ENCODE measurements around the gene SGF29.
"Not testable (repeated sequence)": the region's sequence is repeated elsewhere in the genome, so short reads cannot be mapped to it uniquely, and the experiment has no call there.

Gene SGF29

DNA sequence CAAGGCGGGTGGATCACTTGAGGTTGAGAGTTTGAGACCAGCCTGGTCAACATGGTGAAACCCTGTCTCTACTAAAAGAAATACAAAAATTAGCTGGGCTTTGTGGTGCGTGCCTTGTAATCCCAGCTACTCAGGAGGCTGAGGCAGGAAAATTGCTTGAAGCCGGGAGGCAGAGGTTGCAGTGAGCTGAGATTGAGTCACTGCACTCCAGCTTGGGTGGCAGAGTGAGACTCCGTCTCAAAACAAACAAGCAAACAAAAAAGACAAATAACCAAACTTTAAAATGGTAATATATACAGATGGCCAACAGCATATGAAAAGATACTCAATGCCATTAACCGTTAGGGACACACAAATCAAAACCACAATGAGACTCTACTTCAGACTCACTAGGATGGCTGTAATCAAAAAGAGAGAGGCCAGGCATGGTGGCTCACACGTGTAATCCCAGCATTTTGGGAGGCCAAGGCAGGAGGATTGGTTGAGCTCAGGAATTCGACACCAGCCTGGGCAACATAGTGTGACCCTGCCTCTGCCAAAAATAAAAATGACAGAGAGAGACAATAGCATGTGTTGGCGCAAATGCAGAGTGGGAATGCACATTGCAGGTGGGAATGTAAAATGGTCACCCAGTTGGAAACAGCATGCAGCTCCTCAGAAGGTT is 21.9 kb downstream of the SGF29 start:
- no peak overlapping the region for H3K4me3 ChIP-seq (ENCODE audit: low read length)
- H3K9me3 ChIP-seq (ENCODE audit: control insufficient read depth, low read length), result no peaks in the 10 kb centered on the region
- no peaks in the 10 kb centered on the region for H3K36me3 ChIP-seq (ENCODE audit: control insufficient read depth, insufficient read depth, low read length)
- no peaks in the 10 kb centered on the region for H3K4me1 ChIP-seq (ENCODE audit: control insufficient read depth, insufficient read depth, low read length)
- H3K9ac ChIP-seq (ENCODE audit: low read length), result no peak overlapping the region
- H3K27me3 ChIP-seq (ENCODE audit: control insufficient read depth, insufficient read depth, low read length), result no peaks in the 10 kb centered on the region

DNA sequence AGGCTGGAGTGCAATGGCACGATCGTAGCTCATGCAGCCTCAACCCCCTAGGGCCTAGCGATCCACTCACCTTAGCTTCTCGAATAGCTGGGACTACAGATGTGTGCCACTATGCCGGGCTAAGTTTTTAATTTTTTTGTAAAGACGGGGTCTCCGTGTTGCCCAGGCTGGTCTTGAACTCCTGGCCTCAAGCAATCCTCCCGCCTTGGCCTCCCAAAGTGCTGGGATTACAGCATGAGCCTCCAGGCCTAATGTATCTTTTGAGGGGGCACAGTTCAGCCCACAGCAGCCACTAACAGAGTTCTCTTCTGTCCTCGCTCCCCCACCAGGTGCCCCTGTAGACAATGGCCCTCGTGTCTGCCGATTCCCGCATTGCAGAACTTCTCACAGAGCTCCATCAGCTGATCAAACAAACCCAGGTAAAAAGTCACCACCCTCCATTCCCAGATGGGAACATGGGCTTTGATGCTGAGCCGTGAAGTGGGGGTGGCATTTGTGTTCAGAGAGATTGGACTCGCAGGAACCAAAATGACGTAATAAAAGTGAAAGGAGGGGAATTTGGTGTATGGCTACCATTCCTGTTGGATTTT is 27.1 kb downstream of the SGF29 start:
- H3K36me3 ChIP-seq (ENCODE audit: control insufficient read depth, insufficient read depth, low read length), result no peaks in the 10 kb centered on the region
- H3K27me3 ChIP-seq (ENCODE audit: control insufficient read depth, insufficient read depth, low read length), result no peaks in the 10 kb centered on the region
- no peak overlapping the region for H3K4me3 ChIP-seq (ENCODE audit: low read length)

DNA sequence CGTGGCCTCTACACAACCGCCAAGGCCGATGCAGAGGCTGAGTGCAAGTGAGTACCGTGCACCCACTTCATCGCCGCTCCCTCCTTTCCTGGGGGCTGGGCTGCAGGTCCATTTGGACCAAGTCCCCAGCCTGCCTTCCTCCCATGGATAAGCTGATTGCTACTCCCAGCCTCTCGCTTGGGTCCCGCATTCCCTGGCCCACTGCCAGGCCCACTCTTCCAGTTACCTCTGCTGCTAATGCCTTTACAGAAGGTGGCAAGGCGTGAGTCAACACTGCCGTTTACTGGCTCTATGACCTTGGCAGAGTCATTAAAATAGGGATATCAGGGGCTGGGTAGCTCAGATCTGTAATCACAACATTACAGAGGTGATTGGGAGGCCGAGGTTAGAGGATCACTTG is 32.0 kb downstream of the SGF29 start:
- Histone ChIP-seq H3K4me3 (ENCODE audit: low read length) (no peak overlapping the region), H3K36me3 (ENCODE audit: control insufficient read depth, insufficient read depth, low read length) (no peaks in the 10 kb centered on the region), H3K9ac (ENCODE audit: low read length) (no peak overlapping the region), H3K4me1 (ENCODE audit: control insufficient read depth, insufficient read depth, low read length) (no peaks in the 10 kb centered on the region), H3K9me3 (ENCODE audit: control insufficient read depth, low read length) (no peaks in the 10 kb centered on the region), H3K27me3 (ENCODE audit: control insufficient read depth, insufficient read depth, low read length) (no peaks in the 10 kb centered on the region)

More for the DNA sequence above, 27.1 kb downstream of the SGF29 start:
- no peaks in the 10 kb centered on the region for H3K4me1 ChIP-seq (ENCODE audit: control insufficient read depth, insufficient read depth, low read length)
- H3K9ac ChIP-seq (ENCODE audit: low read length), result no peak overlapping the region
- no peaks in the 10 kb centered on the region for H3K9me3 ChIP-seq (ENCODE audit: control insufficient read depth, low read length)

- no peaks in the 10 kb centered on the region for H3K27me3 ChIP-seq (ENCODE audit: control insufficient read depth, insufficient read depth, low read length)
- no peak overlapping the region for H3K4me3 ChIP-seq (ENCODE audit: low read length)
- no peaks in the 10 kb centered on the region for H3K36me3 ChIP-seq (ENCODE audit: control insufficient read depth, insufficient read depth, low read length)
- H3K9ac ChIP-seq (ENCODE audit: low read length), result no peak overlapping the region
- H3K9me3 ChIP-seq (ENCODE audit: control insufficient read depth, low read length), result no peaks in the 10 kb centered on the region
- no peaks in the 10 kb centered on the region for H3K4me1 ChIP-seq (ENCODE audit: control insufficient read depth, insufficient read depth, low read length)
These were observed 32.7 kb downstream of the SGF29 start for GRCh38 chr16:28586466-28586865.

DNA sequence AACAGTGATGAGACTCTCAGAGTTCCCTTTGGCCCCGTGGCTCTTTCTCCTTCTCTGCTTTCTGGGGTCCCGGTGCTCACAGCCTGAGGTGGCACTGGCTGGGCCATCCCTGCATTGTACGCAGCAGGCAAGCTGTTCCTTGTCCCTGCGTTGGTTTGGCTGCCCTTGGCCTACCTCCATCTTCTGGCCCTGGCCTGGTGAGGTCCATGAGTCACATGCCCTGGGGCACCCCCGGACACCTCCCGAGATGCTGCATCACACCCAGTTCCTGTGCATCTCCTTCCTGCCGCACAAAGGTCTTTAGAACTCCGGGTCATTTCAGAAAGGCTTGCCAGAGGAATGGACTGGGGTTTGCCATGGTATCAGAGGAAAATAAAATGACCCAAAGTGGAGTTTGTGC is 33.7 kb downstream of the SGF29 start:
- no peak overlapping the region for H3K9ac ChIP-seq (ENCODE audit: low read length)
- H3K4me3 ChIP-seq (ENCODE audit: low read length), result no peak overlapping the region
- no peaks in the 10 kb centered on the region for H3K4me1 ChIP-seq (ENCODE audit: control insufficient read depth, insufficient read depth, low read length)
- H3K36me3 ChIP-seq (ENCODE audit: control insufficient read depth, insufficient read depth, low read length), result no peaks in the 10 kb centered on the region
- H3K9me3 ChIP-seq (ENCODE audit: control insufficient read depth, low read length), result no peaks in the 10 kb centered on the region
- no peaks in the 10 kb centered on the region for H3K27me3 ChIP-seq (ENCODE audit: control insufficient read depth, insufficient read depth, low read length)

DNA sequence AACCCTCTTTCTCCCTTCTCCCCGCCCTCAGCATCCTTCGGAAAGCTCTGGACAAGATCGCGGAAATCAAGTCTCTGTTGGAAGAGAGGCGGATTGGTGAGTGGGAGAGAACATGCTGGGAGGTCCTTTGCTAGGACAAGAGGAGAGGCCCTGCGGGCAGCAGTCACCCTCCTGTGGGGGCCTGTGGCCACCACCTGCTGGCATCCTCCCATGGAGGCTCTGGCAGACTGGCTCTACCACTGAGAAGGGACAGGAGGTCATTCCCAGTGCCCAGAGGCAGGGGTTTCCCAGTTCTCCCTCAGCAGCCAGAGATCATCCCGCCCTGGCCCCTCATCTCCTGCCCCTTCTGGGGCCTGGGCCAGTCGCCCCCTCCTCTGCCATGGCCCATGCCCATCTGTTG is 35.3 kb downstream of the SGF29 start:
- Histone ChIP-seq H3K9ac (ENCODE audit: low read length) (no peak overlapping the region), H3K9me3 (ENCODE audit: control insufficient read depth, low read length) (no peaks in the 10 kb centered on the region), H3K27me3 (ENCODE audit: control insufficient read depth, insufficient read depth, low read length) (no peaks in the 10 kb centered on the region), H3K4me3 (ENCODE audit: low read length) (no peak overlapping the region), H3K4me1 (ENCODE audit: control insufficient read depth, insufficient read depth, low read length) (no peaks in the 10 kb centered on the region), H3K36me3 (ENCODE audit: control insufficient read depth, insufficient read depth, low read length) (no peaks in the 10 kb centered on the region)

- Histone ChIP-seq H3K9me3 (ENCODE audit: control insufficient read depth, low read length) (no peaks in the 10 kb centered on the region), H3K36me3 (ENCODE audit: control insufficient read depth, insufficient read depth, low read length) (no peaks in the 10 kb centered on the region), H3K4me1 (ENCODE audit: control insufficient read depth, insufficient read depth, low read length) (no peaks in the 10 kb centered on the region), H3K4me3 (ENCODE audit: low read length) (no peak overlapping the region), H3K9ac (ENCODE audit: low read length) (no peak overlapping the region), H3K27me3 (ENCODE audit: control insufficient read depth, insufficient read depth, low read length) (no peaks in the 10 kb centered on the region)
These were observed 36.2 kb downstream of the SGF29 start for GRCh38 chr16:28589930-28590329.

- Histone ChIP-seq H3K9ac (ENCODE audit: low read length) (no peak overlapping the region), H3K4me1 (ENCODE audit: control insufficient read depth, insufficient read depth, low read length) (no peaks in the 10 kb centered on the region), H3K27me3 (ENCODE audit: control insufficient read depth, insufficient read depth, low read length) (no peaks in the 10 kb centered on the region), H3K4me3 (ENCODE audit: low read length) (no peak overlapping the region), H3K9me3 (ENCODE audit: control insufficient read depth, low read length) (no peaks in the 10 kb centered on the region), H3K36me3 (ENCODE audit: control insufficient read depth, insufficient read depth, low read length) (no peaks in the 10 kb centered on the region)
These were observed 36.9 kb downstream of the SGF29 start for GRCh38 chr16:28590384-28591340.

DNA sequence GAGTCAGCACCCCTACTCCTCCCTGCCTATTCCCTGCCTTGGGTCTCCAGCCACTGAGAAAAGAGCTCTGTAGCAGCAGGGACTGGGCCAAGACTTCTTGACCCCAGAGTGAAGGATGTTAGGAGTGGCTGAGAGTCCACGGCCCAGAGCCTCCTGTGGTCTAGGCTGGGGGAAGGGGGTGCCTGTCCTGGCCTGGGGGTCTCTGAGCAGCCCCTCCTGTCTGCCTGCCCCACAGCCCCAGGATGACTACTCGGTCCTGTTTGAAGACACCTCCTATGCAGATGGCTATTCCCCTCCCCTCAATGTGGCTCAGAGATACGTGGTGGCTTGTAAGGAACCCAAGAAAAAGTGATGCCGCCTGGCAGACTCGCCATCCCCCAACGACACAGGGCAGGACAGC is 37.6 kb downstream of the SGF29 start:
- Histone ChIP-seq H3K36me3 (ENCODE audit: control insufficient read depth, insufficient read depth, low read length) (no peaks in the 10 kb centered on the region), H3K4me3 (ENCODE audit: low read length) (no peak overlapping the region), H3K9ac (ENCODE audit: low read length) (no peak overlapping the region), H3K9me3 (ENCODE audit: control insufficient read depth, low read length) (no peaks in the 10 kb centered on the region), H3K27me3 (ENCODE audit: control insufficient read depth, insufficient read depth, low read length) (no peaks in the 10 kb centered on the region), H3K4me1 (ENCODE audit: control insufficient read depth, insufficient read depth, low read length) (peaks cover 3% of the 10 kb centered on the region)

GRCh38 chr16:28592511-28592910 is 38.8 kb downstream of the SGF29 start:
- H3K4me3 ChIP-seq (ENCODE audit: low read length), result no peak overlapping the region
- H3K9ac ChIP-seq (ENCODE audit: low read length), result no peak overlapping the region
- H3K36me3 ChIP-seq (ENCODE audit: control insufficient read depth, insufficient read depth, low read length), result no peaks in the 10 kb centered on the region
- H3K9me3 ChIP-seq (ENCODE audit: control insufficient read depth, low read length), result no peaks in the 10 kb centered on the region
- H3K4me1 ChIP-seq (ENCODE audit: control insufficient read depth, insufficient read depth, low read length), result peaks cover 15% of the 10 kb centered on the region
- H3K27me3 ChIP-seq (ENCODE audit: control insufficient read depth, insufficient read depth, low read length), result no peaks in the 10 kb centered on the region

- H3K27me3 ChIP-seq (ENCODE audit: control insufficient read depth, insufficient read depth, low read length), result no peaks in the 10 kb centered on the region
- H3K9me3 ChIP-seq (ENCODE audit: control insufficient read depth, low read length), result no peaks in the 10 kb centered on the region
- no peak overlapping the region for H3K4me3 ChIP-seq (ENCODE audit: low read length)
- no peaks in the 10 kb centered on the region for H3K36me3 ChIP-seq (ENCODE audit: control insufficient read depth, insufficient read depth, low read length)
- H3K9ac ChIP-seq (ENCODE audit: low read length), result no peak overlapping the region
- peaks cover 15% of the 10 kb centered on the region for H3K4me1 ChIP-seq (ENCODE audit: control insufficient read depth, insufficient read depth, low read length)
These were observed 39.3 kb downstream of the SGF29 start for GRCh38 chr16:28592979-28593553.

DNA sequence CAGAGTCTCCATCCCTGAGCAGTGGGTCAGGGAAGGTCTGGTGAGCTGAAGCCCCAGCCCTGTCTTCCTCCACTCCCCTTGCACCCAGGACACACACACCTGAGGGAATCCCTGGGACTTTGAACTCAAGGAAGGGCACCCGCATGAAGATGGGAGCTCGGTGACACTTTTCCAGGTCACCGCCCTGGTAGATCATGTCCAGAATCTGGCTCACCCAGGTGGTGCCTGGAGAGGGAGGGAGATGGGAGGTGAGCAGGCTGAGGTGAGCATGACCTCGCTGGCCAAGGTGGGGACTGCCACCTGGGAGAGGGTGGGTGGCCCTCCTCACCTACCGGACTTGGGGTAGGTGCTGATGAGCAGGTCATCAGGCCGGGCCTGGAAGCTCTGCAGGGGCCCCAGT is 41.7 kb downstream of the SGF29 start:
- H3K4me3 ChIP-seq (ENCODE audit: low read length); H3K9me3 ChIP-seq (ENCODE audit: control insufficient read depth, low read length); H3K36me3 ChIP-seq (ENCODE audit: control insufficient read depth, insufficient read depth, low read length); H3K27me3 ChIP-seq (ENCODE audit: control insufficient read depth, insufficient read depth, low read length); H3K9ac ChIP-seq (ENCODE audit: low read length): not testable (repeated sequence)
- peaks cover 15% of the 10 kb centered on the region for H3K4me1 ChIP-seq (ENCODE audit: control insufficient read depth, insufficient read depth, low read length)
